Measurements from ENCODE around the gene FAM234A.
"Not testable (repeated sequence)": the region's sequence is repeated elsewhere in the genome, so short reads cannot be mapped to it uniquely, and the experiment has no call there.

FAM234A gene

GRCh38 chr16:252366-253337 is 18.0 kb downstream of the FAM234A start:
- no peak for TF ChIP-seq CTCF (IDR thresholded peaks at IDR 0.05; ENCODE audit: low read depth, low read length, missing control alignments)
- H3K27me3 ChIP-seq (replicated peaks), result no peaks in the 10 kb centered on the region
- no peak overlapping the region for H3K27ac ChIP-seq
- H3K4me3 ChIP-seq (ENCODE audit: low read depth, low read length), result no peak overlapping the region
- DNase-seq, result no peak
- in situ Hi-C loops (cut with HindIII; ENCODE audit: low pct_ligation_motif_present, low sequenced_read_pairs), result no loop called here
- H3K36me3 ChIP-seq (replicated peaks), result peaks cover 8% of the 10 kb centered on the region

GRCh38 chr16:253833-254232 is 19.2 kb downstream of the FAM234A start:
- in situ Hi-C loops (cut with HindIII; ENCODE audit: low pct_ligation_motif_present, low sequenced_read_pairs), result no loop called here
- no peaks in the 10 kb centered on the region for H3K27me3 ChIP-seq (replicated peaks)
- no peak overlapping the region for H3K4me3 ChIP-seq (ENCODE audit: low read depth, low read length)
- no peak for DNase-seq
- no peak overlapping the region for H3K27ac ChIP-seq
- H3K36me3 ChIP-seq (replicated peaks), result peaks cover 8% of the 10 kb centered on the region
- no peak for TF ChIP-seq CTCF (IDR thresholded peaks at IDR 0.05; ENCODE audit: low read depth, low read length, missing control alignments)

- TF ChIP-seq CTCF (IDR thresholded peaks at IDR 0.05; ENCODE audit: low read depth, low read length, missing control alignments), result no peak
- Histone ChIP-seq H3K36me3 (replicated peaks) (peaks cover 12% of the 10 kb centered on the region), H3K27ac (no peak overlapping the region), H3K4me3 (ENCODE audit: low read depth, low read length) (no peak overlapping the region), H3K27me3 (replicated peaks) (no peaks in the 10 kb centered on the region)
- in situ Hi-C loops (cut with HindIII; ENCODE audit: low pct_ligation_motif_present, low sequenced_read_pairs), result no loop called here
- DNase-seq, result no peak
Observed at GRCh38 chr16:254461-254860, 19.8 kb downstream of the FAM234A start.

- in situ Hi-C loops (cut with HindIII; ENCODE audit: low pct_ligation_motif_present, low sequenced_read_pairs), result no loop called here
- Histone ChIP-seq H3K4me3 (ENCODE audit: low read depth, low read length) (no peak overlapping the region), H3K27me3 (replicated peaks) (no peaks in the 10 kb centered on the region), H3K27ac (no peak overlapping the region), H3K36me3 (replicated peaks) (peaks cover 16% of the 10 kb centered on the region)
- TF ChIP-seq CTCF (IDR thresholded peaks at IDR 0.05; ENCODE audit: low read depth, low read length, missing control alignments), result no peak
- DNase-seq, result no peak
Observed at GRCh38 chr16:255183-255582, 20.6 kb downstream of the FAM234A start.

GRCh38 chr16:258091-258490 is 23.5 kb downstream of the FAM234A start:
- H3K27ac ChIP-seq; H3K4me3 ChIP-seq (ENCODE audit: low read depth, low read length); DNase-seq; H3K27me3 ChIP-seq (replicated peaks); in situ Hi-C loops (cut with HindIII; ENCODE audit: low pct_ligation_motif_present, low sequenced_read_pairs): not testable (repeated sequence)
- H3K36me3 ChIP-seq (replicated peaks), result peaks cover 26% of the 10 kb centered on the region

DNA sequence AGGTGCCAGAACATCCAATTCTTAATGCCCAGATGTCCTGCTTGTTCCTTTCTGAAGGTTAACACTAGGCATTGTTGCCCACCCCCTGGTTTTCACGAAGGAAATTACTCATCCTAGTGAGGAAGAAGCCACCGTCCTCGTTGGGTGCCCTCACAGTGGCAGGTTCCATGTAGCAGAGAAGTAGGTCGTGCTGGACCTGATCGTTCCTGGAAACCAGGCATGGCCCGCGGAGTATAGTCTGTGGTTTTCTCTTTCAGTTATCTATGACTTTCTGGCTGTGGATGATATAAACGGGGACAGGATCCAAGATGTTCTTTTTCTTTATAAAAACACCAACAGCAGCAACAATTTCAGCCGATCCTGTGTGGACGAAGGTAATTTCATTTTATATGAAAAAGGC is 24.6 kb downstream of the FAM234A start:
- TF ChIP-seq CTCF (IDR thresholded peaks at IDR 0.05; ENCODE audit: low read depth, low read length, missing control alignments), result no peak
- Histone ChIP-seq H3K27ac (no peak overlapping the region), H3K4me3 (ENCODE audit: low read depth, low read length) (no peak overlapping the region), H3K36me3 (replicated peaks) (peaks cover 35% of the 10 kb centered on the region), H3K27me3 (replicated peaks) (no peaks in the 10 kb centered on the region)
- no peak for DNase-seq
- in situ Hi-C loops (cut with HindIII; ENCODE audit: low pct_ligation_motif_present, low sequenced_read_pairs), result no loop called here
